ENCODE measurements around the gene SLC1A1.

The SLC1A1 gene

DNA sequence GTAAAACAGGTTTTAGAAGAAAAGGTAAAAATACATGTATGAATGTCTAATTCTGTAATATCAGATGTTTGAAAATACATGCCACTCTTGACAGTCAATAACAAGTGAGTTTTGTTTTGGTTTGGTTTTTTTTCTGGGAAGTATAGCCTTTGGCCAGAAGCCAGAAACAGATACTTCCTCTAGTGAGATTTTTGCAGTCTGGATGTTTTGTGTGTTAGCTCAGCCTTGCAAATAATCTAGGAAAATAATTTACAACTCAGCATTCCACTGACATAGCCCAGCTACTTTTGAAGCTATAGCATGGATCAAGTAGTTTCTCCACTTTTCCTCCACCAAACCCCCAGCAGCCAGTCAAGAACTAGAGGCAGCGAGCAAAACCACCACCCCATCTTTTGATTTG, 56.7 kb downstream of the SLC1A1 start:
- DNase-seq, result no peak

DNA sequence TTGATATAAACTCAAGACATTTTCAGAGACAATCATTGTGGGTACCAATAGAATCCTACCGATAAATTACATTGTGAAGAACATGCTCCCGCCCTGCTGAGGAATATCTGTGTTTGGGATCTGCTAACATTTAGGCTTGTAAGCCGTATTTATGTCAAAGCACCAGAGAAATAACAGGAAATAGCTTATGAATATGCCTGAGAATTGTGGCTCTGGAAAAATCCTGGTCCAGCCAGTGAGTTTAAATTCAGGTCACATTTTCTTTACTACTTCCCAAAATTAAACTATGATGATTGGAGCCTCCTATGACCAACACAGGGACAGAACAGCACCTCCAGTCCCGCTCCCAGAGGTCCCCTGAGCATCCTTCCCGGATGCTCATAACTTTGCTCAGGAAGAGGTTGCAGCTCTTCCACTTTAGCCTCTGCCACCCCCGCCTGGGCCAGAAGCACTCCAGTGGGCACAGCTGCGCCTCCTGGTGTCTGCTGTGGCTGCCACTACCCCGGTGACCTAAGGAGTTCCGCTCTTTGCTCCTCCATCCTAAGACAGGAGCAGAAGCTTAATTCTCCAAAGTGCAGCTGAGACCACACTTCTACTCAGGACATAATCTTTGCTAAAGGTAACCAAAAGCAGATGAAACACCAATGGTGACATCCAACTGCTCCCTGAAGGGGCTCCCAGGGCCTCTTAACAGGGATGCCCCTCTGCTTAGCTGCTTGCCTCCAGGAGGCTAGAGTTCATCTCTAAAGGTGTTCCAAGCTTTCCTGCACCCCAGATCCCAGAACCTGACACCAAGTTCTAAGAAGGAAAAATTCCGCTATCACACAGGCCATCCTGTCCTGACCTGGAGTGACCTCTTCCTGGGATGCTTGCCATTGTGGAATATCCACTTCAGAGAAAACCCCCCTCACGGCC, 58.8 kb downstream of the SLC1A1 start:
- DNase-seq, result no peak

DNA sequence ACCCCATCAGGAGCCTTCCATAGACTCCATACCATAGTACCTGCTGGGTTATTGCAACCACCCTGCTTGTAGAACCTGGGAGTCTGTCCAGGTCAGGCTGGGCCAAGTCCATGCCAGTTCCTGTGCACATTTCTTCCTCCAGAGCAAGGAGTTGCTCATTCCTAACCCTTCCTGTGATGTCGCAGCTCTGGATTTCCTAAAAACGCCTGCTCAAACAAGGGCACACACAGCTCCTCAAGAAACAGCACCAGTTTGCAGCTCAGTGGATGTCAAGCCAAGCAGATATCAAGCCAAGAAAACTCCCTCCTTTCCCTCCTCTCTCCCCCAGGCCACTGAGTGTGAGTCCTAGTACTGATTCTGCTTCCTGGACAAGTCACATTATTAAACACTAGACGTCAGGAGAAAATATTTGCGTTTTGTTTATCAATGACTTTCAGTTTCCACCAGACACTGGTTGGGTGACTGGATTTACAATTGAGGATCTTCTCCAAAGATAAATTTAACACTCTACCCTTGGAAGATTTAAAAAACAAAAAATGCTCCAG, 59.6 kb downstream of the SLC1A1 start:
- DNase-seq, result no peak

DNA sequence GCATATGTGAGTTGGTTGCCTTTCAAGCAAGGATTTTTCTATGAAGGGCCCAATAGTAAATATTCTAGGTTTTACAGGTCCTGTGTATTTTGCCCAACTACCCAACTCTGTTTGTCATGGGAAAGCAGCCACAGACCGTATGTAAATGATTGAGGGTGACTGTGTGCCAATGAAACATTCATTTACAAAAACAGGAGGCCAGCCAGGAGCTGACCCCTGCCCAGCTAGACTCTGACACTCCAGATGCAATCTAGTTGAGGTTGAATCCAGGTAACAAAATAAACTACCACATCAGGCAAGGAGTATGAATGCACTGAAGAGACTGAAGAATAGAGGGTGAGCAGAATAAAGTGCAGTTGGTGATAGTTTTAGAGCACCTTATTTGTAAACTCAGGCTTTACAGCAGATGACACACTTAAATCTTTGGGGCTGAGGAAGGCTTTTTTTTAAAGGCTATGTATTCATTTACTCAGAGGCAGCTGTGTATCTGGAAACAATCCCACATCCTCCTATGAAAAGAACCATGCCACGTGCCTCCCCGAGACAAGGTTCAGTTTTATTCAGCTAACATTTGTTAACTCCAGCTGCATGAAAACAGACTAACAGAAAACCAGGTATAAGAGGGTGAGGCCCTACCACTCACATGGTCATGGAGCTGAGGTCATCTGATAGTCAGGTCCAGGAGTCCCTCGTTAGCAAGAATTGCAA, 60.7 kb downstream of the SLC1A1 start:
- no peak for DNase-seq

DNA sequence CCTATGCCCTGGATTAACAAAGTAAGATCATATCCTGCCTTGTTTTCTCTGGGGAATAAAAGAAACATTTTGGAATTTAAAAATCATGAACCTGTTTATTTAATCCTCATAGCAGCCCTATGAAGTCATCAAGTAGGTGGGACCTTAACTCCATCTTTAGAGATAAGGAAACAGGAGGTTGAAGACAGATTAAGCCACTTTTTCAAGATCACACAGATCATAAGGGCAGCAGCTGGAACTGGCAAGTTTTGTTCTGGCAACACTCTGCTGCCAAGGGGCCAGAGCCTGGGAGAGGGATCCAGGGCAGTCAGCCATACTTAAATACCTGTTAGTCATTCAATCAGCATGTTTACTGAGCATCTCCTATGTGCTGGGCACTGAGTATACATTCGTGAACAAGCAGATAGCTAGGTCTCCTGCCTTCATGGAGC, 63.7 kb downstream of the SLC1A1 start:
- no peak for DNase-seq

DNA sequence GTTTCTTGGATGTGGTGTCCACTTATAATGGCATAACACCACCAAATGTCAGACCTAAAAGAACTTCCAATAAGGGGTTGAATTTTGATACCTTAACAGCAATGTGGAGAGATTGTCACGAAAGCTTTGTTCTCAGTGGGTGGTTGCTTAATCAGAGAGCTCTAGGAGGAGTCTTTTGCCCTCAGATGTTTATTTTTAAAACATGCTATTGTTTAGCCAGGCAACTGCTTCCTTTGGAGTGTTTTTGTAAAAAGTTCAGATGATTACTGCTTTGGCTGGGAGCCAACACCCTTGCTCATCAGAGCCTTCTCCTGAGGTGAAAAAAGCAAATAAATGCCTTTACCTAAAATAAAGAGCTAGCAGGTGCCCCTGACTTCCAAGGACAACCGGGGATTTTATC, 65.0 kb downstream of the SLC1A1 start:
- no peak for DNase-seq

DNA sequence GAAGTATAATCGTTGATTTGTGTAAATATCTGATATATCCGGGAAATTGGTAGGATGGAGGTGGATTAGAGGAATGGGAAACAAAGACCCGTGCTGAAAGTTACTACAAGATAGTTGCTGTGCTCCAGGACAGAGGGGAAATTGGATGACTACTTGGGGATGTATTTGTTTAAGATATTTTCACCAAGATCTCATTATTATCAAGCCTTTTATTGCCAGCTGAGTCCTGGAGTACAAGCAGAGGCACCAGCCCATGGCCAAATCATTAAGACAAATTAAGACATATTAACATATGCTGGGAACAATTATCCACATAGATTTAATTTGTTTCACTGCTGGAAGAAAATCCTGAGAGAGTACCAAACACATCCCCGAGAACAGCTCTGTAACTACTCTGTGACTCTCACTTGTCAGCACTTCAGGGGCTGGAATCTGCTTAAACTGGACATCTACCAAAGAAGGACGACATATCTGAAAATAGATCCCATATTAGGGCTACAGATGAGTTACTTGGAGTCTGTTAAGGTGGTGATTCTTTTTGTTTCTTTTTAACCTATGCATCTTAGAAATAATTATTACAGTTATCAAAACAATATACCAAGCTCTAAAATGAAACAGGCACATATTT, 68.2 kb downstream of the SLC1A1 start:
- DNase-seq, result no peak

DNA sequence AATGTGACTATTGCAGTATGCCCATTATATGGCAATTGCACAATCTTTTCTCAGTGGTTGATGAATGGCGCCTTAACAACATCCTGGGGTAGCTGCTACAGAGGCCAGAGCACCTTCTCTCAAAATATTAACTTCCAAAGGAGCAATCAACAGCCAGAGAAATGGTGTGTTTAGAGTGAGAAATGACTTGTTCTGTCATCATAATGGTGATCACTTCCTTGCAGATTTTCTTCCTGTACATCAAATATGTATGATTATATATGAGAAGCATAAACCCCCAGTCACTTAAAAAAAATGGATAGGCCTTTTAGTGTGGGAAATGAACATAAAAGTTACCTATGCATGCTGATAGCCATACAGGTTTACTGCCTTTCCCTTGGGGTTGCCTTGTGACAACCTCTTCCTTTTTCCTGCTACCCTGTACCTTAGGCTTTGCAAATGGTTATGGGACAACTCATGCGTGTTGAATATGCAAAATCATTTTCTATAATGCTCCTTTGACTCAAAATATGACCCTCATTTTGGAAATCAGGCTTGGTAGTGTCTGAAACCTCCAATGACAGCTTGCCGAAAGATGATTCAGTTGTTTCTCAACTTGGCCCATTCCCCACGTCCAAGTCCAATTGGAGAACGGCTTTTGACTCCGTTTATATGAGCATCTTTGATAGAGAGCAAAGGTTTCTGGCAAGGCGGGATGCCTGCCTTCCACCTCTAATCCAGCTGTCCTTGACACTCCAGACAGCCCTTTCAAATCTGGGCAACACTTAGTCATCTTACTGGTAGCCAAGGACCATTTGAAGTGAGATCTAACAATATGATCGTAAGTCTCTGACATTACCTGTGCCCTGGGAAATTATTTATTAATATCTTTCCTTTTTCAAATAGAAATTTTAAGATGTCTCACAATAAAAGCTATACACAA, 69.3 kb downstream of the SLC1A1 start:
- no peak for DNase-seq

DNA sequence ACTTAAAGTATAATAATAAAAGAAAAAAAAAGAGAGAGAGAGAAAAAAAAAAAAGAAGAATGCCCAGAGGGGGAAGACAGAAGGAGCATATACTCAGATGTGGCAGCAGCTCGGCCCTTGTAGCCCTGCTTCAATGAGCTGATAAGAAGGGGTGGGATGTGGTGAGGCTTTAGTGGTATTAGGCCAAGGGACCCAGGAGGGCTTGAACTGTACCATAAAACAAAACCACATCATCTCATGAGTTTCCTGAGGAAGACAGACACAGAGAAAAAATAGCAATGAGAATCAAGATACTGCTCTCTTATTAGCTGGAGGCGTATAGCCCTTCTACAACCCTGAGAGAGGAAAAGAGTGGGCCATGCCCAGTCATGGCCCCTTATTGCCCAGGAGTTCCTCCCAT, 72.8 kb downstream of the SLC1A1 start:
- DNase-seq, result no peak

DNA sequence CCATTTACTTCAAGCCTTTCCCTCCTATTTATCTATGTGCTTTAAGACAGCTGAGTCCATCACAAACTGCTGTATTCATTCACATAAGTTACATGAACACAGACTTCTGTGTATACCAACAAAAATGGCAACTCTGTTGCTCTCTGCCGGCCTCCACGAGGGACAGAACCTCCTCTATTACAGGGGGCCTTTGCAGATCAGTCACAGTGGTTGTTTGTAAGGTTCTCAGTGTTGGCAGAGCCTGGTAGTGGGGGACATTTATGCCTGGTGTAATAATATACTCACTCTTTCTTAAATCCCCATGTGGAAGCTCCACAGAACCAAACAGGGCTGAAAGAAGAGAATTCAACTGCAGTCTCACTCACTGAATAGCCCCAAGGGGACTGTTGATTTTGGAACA, 76.5 kb downstream of the SLC1A1 start:
- no peak for DNase-seq

DNA sequence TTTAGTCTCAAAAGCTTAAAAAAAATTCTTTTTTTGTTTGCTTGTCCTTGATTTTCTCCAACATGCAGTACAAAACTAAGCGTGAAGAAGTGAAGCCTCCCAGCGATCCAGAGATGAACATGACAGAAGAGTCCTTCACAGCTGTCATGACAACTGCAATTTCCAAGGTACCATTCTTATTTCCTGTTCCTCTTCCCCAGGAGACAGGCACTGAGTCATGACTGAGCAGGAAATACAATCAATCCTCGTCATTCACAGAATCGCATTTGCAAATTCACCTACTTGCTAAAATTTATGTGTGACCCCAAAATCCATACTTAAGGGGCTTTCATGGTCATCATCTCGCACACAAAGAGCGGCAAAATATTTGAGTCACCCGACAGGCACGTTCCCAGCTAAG, 77.3 kb downstream of the SLC1A1 start:
- no peak for DNase-seq

DNA sequence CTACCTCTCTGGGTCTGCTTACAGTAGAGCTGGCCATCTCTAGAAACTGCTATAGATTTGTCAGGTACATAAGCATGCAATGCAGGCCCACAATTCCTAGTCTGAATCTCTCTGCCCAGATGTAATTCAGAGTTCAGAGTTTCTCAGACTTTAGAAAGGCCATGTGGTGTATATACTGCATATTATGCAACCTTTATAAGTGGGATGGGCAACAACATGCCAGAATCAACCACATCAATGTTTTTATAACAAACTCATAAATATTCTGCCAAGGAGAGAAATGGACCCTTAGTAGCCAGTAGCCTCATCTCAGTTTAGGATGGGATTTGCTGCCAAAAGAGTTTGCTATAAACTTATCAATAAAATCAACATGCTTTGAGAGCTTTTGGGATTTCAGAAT, 78.8 kb downstream of the SLC1A1 start:
- DNase-seq, result no peak

DNA sequence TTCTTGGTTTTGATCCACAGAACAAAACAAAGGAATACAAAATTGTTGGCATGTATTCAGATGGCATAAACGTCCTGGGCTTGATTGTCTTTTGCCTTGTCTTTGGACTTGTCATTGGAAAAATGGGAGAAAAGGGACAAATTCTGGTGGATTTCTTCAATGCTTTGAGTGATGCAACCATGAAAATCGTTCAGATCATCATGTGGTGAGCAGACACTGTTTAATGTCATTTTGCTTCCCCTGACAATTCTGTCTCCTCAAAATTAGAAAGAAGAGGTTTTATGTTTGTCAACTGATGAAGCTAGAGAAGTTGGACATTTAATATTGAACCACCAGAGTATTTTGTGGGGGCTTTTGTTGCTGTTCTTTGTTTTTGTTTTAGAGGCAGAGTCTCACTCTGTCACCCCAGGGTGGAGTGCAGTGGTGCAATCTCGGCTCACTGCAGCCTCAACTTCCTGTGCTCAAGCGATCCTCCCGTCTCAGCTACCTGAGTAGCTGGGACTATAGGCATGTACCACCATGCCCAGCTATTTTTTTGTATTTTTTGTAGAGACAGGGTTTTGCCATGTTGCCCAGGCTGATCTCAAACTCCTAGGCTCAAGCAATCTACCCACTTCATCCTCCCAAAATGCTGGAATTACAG, 82.0 kb downstream of the SLC1A1 start:
- no peak for DNase-seq

DNA sequence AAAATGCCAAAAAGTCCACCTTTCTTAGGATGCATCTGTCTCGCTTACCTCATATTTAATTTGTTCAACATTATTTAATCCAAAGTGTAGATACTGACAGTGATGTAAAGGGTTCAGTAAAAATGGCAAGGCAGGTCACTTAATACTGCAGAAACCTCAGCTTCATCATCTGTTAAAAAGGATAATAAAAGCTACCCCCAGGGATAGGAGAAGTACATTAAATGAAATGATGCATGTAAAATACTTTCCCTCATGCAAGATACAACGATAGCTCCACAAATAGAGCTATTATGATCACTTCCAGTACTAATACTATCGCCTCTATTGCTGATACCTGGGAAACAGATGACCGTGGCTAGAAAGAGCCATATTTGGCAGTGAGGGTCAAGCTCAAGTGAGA, 82.9 kb downstream of the SLC1A1 start:
- no peak for DNase-seq

DNA sequence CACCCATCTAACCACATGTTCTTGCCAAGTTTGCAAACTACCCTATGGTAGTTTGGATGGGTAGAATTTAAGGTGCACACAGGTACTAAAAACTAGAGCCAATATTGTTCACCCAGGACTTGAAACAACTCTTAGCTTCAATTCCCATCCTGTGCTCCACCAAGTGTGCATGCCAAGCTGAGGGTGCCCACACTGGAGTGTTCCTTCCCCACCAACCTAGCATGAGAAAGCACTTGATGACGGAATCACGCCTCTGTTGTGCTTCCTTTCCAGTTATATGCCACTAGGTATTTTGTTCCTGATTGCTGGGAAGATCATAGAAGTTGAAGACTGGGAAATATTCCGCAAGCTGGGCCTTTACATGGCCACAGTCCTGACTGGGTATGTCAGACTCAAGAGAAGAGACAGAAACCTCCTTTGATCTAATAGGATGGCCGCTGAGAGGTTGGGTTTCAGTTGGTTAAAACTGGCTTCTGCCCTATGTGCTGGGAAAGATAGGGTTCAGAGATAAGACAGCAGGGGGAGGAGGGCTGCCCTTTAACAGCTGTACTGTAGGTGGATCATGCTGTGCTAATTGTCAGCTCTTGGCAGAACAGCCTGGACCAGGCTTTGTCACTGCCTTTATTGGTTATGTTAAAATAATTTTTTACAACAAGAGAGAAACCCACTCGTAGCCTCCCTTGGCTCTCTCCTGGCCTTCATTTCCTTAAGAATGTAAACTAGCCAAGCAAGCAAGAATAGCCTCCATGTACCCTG, 83.5 kb downstream of the SLC1A1 start:
- no peak for DNase-seq

DNA sequence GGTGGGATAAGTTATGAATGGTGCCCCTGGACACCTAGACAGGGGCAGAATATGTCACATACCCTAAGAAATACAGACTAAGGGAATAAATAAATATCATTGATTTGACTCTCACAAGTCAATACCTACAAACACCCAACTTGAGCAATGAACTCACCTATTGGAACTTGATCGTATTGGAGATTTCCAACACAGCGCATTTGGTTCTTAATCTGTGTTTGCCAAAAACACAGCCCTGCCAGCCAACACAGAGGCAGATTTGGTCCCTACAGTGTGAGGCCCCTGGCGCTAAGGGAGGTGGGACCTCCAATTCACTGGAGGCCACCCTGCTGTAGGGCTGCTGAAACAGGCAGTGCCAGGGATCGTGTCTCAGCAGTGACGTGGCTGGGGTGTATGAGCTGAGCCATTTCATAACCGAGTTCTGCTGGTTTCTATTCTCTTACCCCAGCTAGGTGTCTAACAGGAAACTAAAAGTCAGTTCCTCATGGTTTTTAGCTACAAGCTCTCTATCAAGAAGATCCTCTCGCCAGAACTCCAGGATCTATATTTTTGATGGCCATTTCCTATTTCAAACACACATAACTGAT, 84.5 kb downstream of the SLC1A1 start:
- DNase-seq, result no peak

DNA sequence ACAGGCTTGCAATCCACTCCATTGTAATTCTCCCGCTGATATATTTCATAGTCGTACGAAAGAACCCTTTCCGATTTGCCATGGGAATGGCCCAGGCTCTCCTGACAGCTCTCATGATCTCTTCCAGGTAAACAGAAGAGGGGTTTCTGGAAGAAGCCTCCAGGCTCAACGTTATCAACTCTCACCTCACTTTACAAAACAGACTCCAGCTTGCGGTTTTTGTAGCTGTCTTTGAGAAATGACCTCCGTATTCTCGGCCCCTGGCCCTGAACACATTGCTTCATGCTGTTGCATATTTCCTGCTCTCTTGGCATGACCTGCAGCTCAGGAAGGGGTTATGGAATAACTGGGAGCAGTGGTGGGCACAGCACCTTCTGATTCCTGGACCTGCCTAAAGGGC, 85.7 kb downstream of the SLC1A1 start:
- no peak for DNase-seq

DNA sequence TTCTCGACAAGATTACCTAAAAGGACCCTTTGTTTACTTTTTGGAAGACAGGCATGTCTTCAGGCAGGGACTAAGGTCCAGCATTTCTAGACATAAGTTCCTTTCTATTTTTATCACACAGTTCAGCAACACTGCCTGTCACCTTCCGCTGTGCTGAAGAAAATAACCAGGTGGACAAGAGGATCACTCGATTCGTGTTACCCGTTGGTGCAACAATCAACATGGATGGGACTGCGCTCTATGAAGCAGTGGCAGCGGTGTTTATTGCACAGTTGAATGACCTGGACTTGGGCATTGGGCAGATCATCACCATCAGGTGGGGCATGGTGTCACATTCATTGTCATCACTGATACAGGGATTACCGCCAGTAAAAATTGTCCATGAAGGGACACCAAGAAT, 86.2 kb downstream of the SLC1A1 start:
- DNase-seq, result no peak

DNA sequence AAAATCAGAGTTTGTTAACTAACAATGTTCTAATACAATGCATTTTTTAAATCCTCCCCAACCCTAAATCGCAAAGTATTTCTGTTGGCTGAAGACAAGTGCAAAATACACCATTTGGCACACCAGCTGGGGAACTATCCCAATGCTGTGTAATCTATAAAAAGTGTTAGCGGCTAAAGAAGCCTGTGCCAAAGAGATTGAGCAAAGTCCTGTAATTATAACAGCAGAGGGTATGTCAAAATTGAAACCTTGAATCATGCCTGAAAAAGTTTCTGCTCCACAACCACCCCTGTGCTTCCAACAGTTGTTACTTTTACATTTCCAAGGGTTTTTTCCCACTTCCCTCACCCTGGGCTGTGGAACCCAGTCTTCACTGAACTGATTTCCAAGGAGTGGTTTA, 88.7 kb downstream of the SLC1A1 start:
- no peak for DNase-seq

DNA sequence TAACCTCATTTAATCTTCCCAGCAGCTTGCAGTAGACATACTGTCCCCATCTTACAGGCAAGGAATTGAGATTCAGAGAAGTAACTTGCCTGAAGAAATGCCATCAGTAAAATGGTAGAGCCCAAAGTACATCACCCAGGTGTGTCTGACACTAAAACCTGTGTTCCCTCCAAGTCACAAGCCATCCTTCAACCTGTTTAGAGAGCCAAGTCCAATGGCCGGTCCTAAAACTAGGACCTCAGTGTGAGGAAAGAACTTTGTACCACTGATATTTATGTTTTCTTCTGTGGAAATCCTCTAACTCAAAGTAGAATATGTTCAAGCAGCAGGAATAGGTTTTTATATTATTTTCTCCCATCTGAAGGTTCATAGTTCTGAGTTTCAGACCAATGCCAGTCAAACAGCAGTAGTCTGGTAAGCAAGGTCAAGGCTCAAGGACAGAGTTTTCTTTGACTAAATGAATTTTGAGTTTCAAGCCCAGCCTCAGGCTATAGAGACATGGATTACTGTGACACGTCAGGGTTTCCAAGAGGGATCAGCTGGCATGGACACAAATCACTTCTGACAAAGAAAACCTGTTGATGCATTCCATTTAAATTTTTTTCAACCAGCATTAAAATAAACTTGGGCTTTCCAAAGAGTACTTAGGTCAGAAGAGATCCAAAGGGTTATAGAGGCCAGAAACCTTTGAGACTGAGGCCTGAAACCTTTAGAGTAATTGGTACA, 90.9 kb downstream of the SLC1A1 start:
- no peak for DNase-seq
